ENCODE results near the gene TEX47. TPM values are rescaled to one million over a fixed set of nuclear protein-coding genes. Genes with fewer than 3 reads are reported as not detected.
A peak's percentile ranks its signal among the peaks of the same experiment; 100 is the strongest.

TEX47 gene
- total RNA-seq (ENCODE audit: low replicate concordance) = not detected in 2 replicates

GRCh38 chr7:88795553-88795952 is at the start of gene TEX47:
Gene TEX47 (minus strand): TSS chr7:88795737. CDS start chr7:88794942, 795 bp downstream.
- TF ChIP-seq CTCF (IDR thresholded peaks at IDR 0.05; ENCODE audit: insufficient read depth, low read length) = no peak
- no peak for DNase-seq (ENCODE audit: low read depth)
- H3K4me3 ChIP-seq (ENCODE audit: low read depth, low read length) = no peak within 1 kb of the TSS

- no peak for TF ChIP-seq CTCF (IDR thresholded peaks at IDR 0.05; ENCODE audit: insufficient read depth, low read length)
- DNase-seq (ENCODE audit: low read depth) = no peak
- no peak overlapping the region for H3K4me3 ChIP-seq (ENCODE audit: low read depth, low read length)
Measured at GRCh38 chr7:88845091-88845490, 49.6 kb upstream of the TEX47 start.

- TF ChIP-seq CTCF (IDR thresholded peaks at IDR 0.05; ENCODE audit: insufficient read depth, low read length) = no peak
- no peak for DNase-seq (ENCODE audit: low read depth)
- no peak overlapping the region for H3K4me3 ChIP-seq (ENCODE audit: low read depth, low read length)
Measured at GRCh38 chr7:88842201-88842600, 46.7 kb upstream of the TEX47 start.

- no peak overlapping the region for H3K4me3 ChIP-seq (ENCODE audit: low read depth, low read length)
- TF ChIP-seq CTCF (IDR thresholded peaks at IDR 0.05; ENCODE audit: insufficient read depth, low read length) = peak; percentile 29
- DNase-seq (ENCODE audit: low read depth) = peak; percentile 1
Measured at GRCh38 chr7:88835147-88835728, 39.7 kb upstream of the TEX47 start.

- TF ChIP-seq CTCF (IDR thresholded peaks at IDR 0.05; ENCODE audit: insufficient read depth, low read length) = no peak
- DNase-seq (ENCODE audit: low read depth) = no peak
Measured at GRCh38 chr7:88826222-88826621, 30.7 kb upstream of the TEX47 start.

GRCh38 chr7:88818552-88818951 is 23.0 kb upstream of the TEX47 start:
- H3K4me3 ChIP-seq (ENCODE audit: low read depth, low read length) = no peak overlapping the region
- TF ChIP-seq CTCF (IDR thresholded peaks at IDR 0.05; ENCODE audit: insufficient read depth, low read length) = no peak
- no peak for DNase-seq (ENCODE audit: low read depth)

More at GRCh38 chr7:88826222-88826621, 30.7 kb upstream of the TEX47 start:
- no peak overlapping the region for H3K4me3 ChIP-seq (ENCODE audit: low read depth, low read length)
